CD4-positive, alpha-beta memory T cell (primary cell): Measurements from ENCODE around the gene MS4A10. TPM values are rescaled to one million over a fixed set of nuclear protein-coding genes. Genes with fewer than 3 reads are reported as not detected.
"Not testable (repeated sequence)": the region's sequence is repeated elsewhere in the genome, so short reads cannot be mapped to it uniquely, and the experiment has no call there.

ENCODE experiments used
- CTCF ChIA-PET: fragments of 350-600 bp; sonication (Branson Sonifier 250); formaldehyde crosslinking; loops from one replicate; lab custom pipeline; 2021; ENCODE audit warnings: inconsistent platforms; ENCODE audit not compliant: partially characterized antibody; lab: Charles Lee
- POLR2A ChIA-PET: fragments of 350-600 bp; sonication (Branson Sonifier 250); formaldehyde crosslinking; loops from one replicate; lab custom pipeline; 2021; ENCODE audit not compliant: partially characterized antibody; lab: Charles Lee
- DNase-seq, 5 donors: peaks; one replicate each; pipeline versions ENCODE4 v3.0.0 to v3.0.0-alpha.2; 2020 to 2022; ENCODE audit warnings: mixed read lengths in 1 of 5
- H3K27ac ChIP-seq: one replicate; pipeline ENCODE4 v1.7.0; 2013; ENCODE audit warnings: low read depth, low read length
- H3K27me3 ChIP-seq: 2 replicates; pipeline ENCODE4 v1.7.0; 2013; ENCODE audit warnings: mild to moderate bottlenecking, low read length, moderate library complexity; ENCODE audit not compliant: insufficient read depth
- H3K36me3 ChIP-seq: 2 replicates; pipeline ENCODE4 v1.7.0; 2013; ENCODE audit warnings: mild to moderate bottlenecking, low read length, moderate library complexity; ENCODE audit not compliant: insufficient read depth
- H3K4me1 ChIP-seq: 2 replicates; pipeline ENCODE4 v1.7.0; 2013; ENCODE audit warnings: mild to moderate bottlenecking, low read length, moderate library complexity; ENCODE audit not compliant: insufficient read depth
- H3K4me3 ChIP-seq, 2 donors: one replicate each; pipeline ENCODE4 v1.7.0; 2013; ENCODE audit warnings: low read length in 2 of 2, mild to moderate bottlenecking in 1 of 2
- H3K9me3 ChIP-seq, 2 donors: one replicate each; pipeline ENCODE4 v1.7.0; 2013; ENCODE audit warnings: low read length in 2 of 2, control low read depth in 1 of 2; ENCODE audit not compliant: control insufficient read depth in 1 of 2
- H3K27ac Mint-ChIP-seq, 7 donors: one replicate each; pipeline ENCODE4 v1.8.0; 2020 to 2021; ENCODE audit warnings: mixed read lengths in 7 of 7, mild to moderate bottlenecking in 6 of 7, inconsistent platforms in 3 of 7, moderate library complexity in 3 of 7
- H3K27me3 Mint-ChIP-seq, 2 donors: one replicate each; pipeline ENCODE4 v1.8.0; 2020 to 2021; ENCODE audit warnings: mixed read lengths in 2 of 2
- H3K36me3 Mint-ChIP-seq, 2 donors: one replicate each; pipeline ENCODE4 v1.8.0; 2020 to 2021; ENCODE audit warnings: mixed read lengths in 2 of 2, inconsistent platforms in 1 of 2, mild to moderate bottlenecking in 1 of 2
- H3K4me1 Mint-ChIP-seq, 4 donors: one replicate each; pipeline ENCODE4 v1.8.0; 2020 to 2021; ENCODE audit warnings: mixed read lengths in 4 of 4, mild to moderate bottlenecking in 1 of 4
- H3K4me3 Mint-ChIP-seq, 8 donors: one replicate each; pipeline ENCODE4 v1.8.0; 2020 to 2021; ENCODE audit warnings: mixed read lengths in 8 of 8, mild to moderate bottlenecking in 7 of 8, moderate library complexity in 6 of 8, inconsistent platforms in 3 of 8
- H3K9me3 Mint-ChIP-seq, 8 donors: one replicate each; pipeline ENCODE4 v1.8.0; 2020 to 2021; ENCODE audit warnings: mixed read lengths in 8 of 8, mild to moderate bottlenecking in 5 of 8, inconsistent platforms in 3 of 8, moderate library complexity in 1 of 8
- intact Hi-C: fragments of 100-400 bp; cut with micrococcal nuclease; formaldehyde crosslinking; loops from one replicate; pipeline ENCODE4 v1.15.1; 2023
- polyA plus RNA-seq, 2 donors: library from polyadenylated mRNA; unstranded; fragments of 300-500 nt; fragmentation: Illumina TruSeq; gene quantifications; one replicate each; pipeline ENCODE4 v1.2.3, GENCODE V29; 2021
- total RNA-seq, 2 experiments: library from RNA; stranded (reverse); gene quantifications; one replicate each; pipeline ENCODE4 v1.2.3, GENCODE V29; 2021

The MS4A10 gene
- total and polyA plus RNA-seq, 4 experiments from 2014 or later, result not detected

- H3K9me3 ChIP-seq, POLR2A ChIA-PET: not testable (repeated sequence)
- peaks cover 25 to 44% of the 10 kb centered on the region in 2 donors for H3K27me3 Mint-ChIP-seq
Measured at GRCh38 chr11:60758671-60759070, 26.5 kb upstream of the MS4A10 start.

GRCh38 chr11:60759438-60760225, 25.5 kb upstream of the MS4A10 start:
- H3K36me3 ChIP-seq, H3K27ac ChIP-seq, CTCF ChIA-PET, H3K4me3 Mint-ChIP-seq, H3K9me3 ChIP-seq, H3K36me3 Mint-ChIP-seq, H3K27ac Mint-ChIP-seq, DNase-seq, H3K4me1 ChIP-seq, H3K9me3 Mint-ChIP-seq, intact Hi-C loops, H3K27me3 ChIP-seq, H3K4me1 Mint-ChIP-seq, POLR2A ChIA-PET, H3K4me3 ChIP-seq: not testable (repeated sequence)
- H3K27me3 Mint-ChIP-seq, result peaks cover 35 to 54% of the 10 kb centered on the region in 2 donors

More at GRCh38 chr11:60758671-60759070, 26.5 kb upstream of the MS4A10 start:
- H3K4me3 ChIP-seq, CTCF ChIA-PET, H3K27ac ChIP-seq, intact Hi-C loops, H3K36me3 Mint-ChIP-seq, H3K4me1 ChIP-seq, DNase-seq, H3K4me3 Mint-ChIP-seq, H3K27me3 ChIP-seq, H3K36me3 ChIP-seq, H3K9me3 Mint-ChIP-seq, H3K27ac Mint-ChIP-seq, H3K4me1 Mint-ChIP-seq: not testable (repeated sequence)

GRCh38 chr11:60761436-60762190, 23.5 kb upstream of the MS4A10 start:
- ChIA-PET POLR2A (no interaction called here), CTCF (interaction anchor here (2.4 kb wide), 1 partner anchor 14 kb away, joined by 24 read pairs; no protein-coding TSS in a partner anchor)
- Mint-ChIP-seq H3K4me3 (no peak overlapping the region), H3K27ac (no peak overlapping the region), H3K9me3 (no peaks in the 10 kb centered on the region), H3K36me3 (no peaks in the 10 kb centered on the region), H3K27me3 (peaks cover 37 to 59% of the 10 kb centered on the region in 2 donors), H3K4me1 (peaks cover 0 to 2% (median 0%) of the 10 kb centered on the region in 4 donors)
- no peak overlapping the region for H3K27ac ChIP-seq
- DNase-seq, result no peak
- no peaks in the 10 kb centered on the region for H3K4me1 ChIP-seq
- intact Hi-C loops, result no loop called here
- H3K27me3 ChIP-seq, result no peaks in the 10 kb centered on the region
- H3K9me3 ChIP-seq, result no peaks in the 10 kb centered on the region
- H3K36me3 ChIP-seq, result no peaks in the 10 kb centered on the region
- no peak overlapping the region for H3K4me3 ChIP-seq

GRCh38 chr11:60762851-60763691, 22.1 kb upstream of the MS4A10 start:
- ChIA-PET POLR2A (no interaction called here), CTCF (interaction anchor here (2.4 kb wide), 1 partner anchor 13 kb away, joined by 24 read pairs; no protein-coding TSS in a partner anchor)
- Histone ChIP-seq H3K27me3 (no peaks in the 10 kb centered on the region), H3K9me3 (no peaks in the 10 kb centered on the region), H3K27ac (no peak overlapping the region), H3K4me3 (no peak overlapping the region), H3K36me3 (no peaks in the 10 kb centered on the region), H3K4me1 (no peaks in the 10 kb centered on the region)
- Mint-ChIP-seq H3K36me3 (no peaks in the 10 kb centered on the region), H3K9me3 (no peaks in the 10 kb centered on the region), H3K27me3 (peaks cover 38 to 60% of the 10 kb centered on the region in 2 donors), H3K4me1 (peaks cover 0 to 2% (median 0%) of the 10 kb centered on the region in 4 donors), H3K4me3 (no peak overlapping the region), H3K27ac (no peak overlapping the region)
- no peak for DNase-seq
- intact Hi-C loops, result no loop called here

- H3K4me3 Mint-ChIP-seq, result no peak overlapping the region
- POLR2A ChIA-PET, result no interaction called here
- H3K36me3 Mint-ChIP-seq, result no peaks in the 10 kb centered on the region
- H3K9me3 Mint-ChIP-seq, result no peaks in the 10 kb centered on the region
- H3K36me3 ChIP-seq, result no peaks in the 10 kb centered on the region
- H3K4me1 ChIP-seq, result no peaks in the 10 kb centered on the region
- no peak overlapping the region for H3K4me3 ChIP-seq
- DNase-seq, result no peak
- no peaks in the 10 kb centered on the region for H3K27me3 ChIP-seq
- H3K4me1 Mint-ChIP-seq, result peaks cover 0 to 2% (median 0%) of the 10 kb centered on the region in 4 donors
- intact Hi-C loops, result no loop called here
- H3K27me3 Mint-ChIP-seq, result peaks cover 38 to 57% of the 10 kb centered on the region in 2 donors
- no peak overlapping the region for H3K27ac ChIP-seq
- H3K27ac Mint-ChIP-seq, result peak overlapping the region in 1 of 7 donors; percentile 23
- no peaks in the 10 kb centered on the region for H3K9me3 ChIP-seq
- CTCF ChIA-PET, result interaction anchor here (1.6 to 2.4 kb wide), 2 partner anchors 12 kb away, joined by 15 to 24 read pairs; no protein-coding TSS in a partner anchor
Measured at GRCh38 chr11:60763692-60764369, 21.3 kb upstream of the MS4A10 start.

- DNase-seq, result no peak
- Histone ChIP-seq H3K27ac (no peak overlapping the region), H3K27me3 (no peaks in the 10 kb centered on the region), H3K36me3 (no peaks in the 10 kb centered on the region), H3K4me3 (no peak overlapping the region), H3K9me3 (no peaks in the 10 kb centered on the region), H3K4me1 (no peaks in the 10 kb centered on the region)
- peaks cover 0 to 2% (median 0%) of the 10 kb centered on the region in 4 donors for H3K4me1 Mint-ChIP-seq
- CTCF ChIA-PET, result interaction anchor here (0.9 to 1.6 kb wide), 4 partner anchors 8 to 24 kb away, joined by 3 to 15 read pairs (median 4); partner anchors contain the start of gene MS4A15
- no peak overlapping the region for H3K4me3 Mint-ChIP-seq
- H3K27me3 Mint-ChIP-seq, result peaks cover 27 to 57% of the 10 kb centered on the region in 2 donors
- POLR2A ChIA-PET, result no interaction called here
- intact Hi-C loops, result no loop called here
- H3K27ac Mint-ChIP-seq, result no peak overlapping the region
- H3K36me3 Mint-ChIP-seq, result no peaks in the 10 kb centered on the region
- no peaks in the 10 kb centered on the region for H3K9me3 Mint-ChIP-seq
Measured at GRCh38 chr11:60764879-60765278, 20.3 kb upstream of the MS4A10 start.
